ENCODE data around the gene LHX2.

Gene LHX2

GRCh38 chr9:124012368-124013301 is 1.1 kb downstream of the LHX2 start:
- in situ Hi-C loops (cut with MboI; ENCODE audit: low sequenced_read_pairs): no loop called here

- in situ Hi-C loops (cut with MboI; ENCODE audit: low sequenced_read_pairs): no loop called here
Measured at GRCh38 chr9:124013309-124014210, 2.0 kb downstream of the LHX2 start.

- in situ Hi-C loops (cut with MboI; ENCODE audit: low sequenced_read_pairs): no loop called here
Measured at GRCh38 chr9:124014211-124014955, 2.8 kb downstream of the LHX2 start.

- in situ Hi-C loops (cut with MboI; ENCODE audit: low sequenced_read_pairs): no loop called here
Measured at GRCh38 chr9:124014956-124015660, 3.5 kb downstream of the LHX2 start.

GRCh38 chr9:124015661-124016131 is 4.1 kb downstream of the LHX2 start:
- in situ Hi-C loops (cut with MboI; ENCODE audit: low sequenced_read_pairs): no loop called here

- in situ Hi-C loops (cut with MboI; ENCODE audit: low sequenced_read_pairs): no loop called here
Measured at GRCh38 chr9:124016175-124017050, 4.8 kb downstream of the LHX2 start.

GRCh38 chr9:124017051-124017928 is 5.7 kb downstream of the LHX2 start:
- in situ Hi-C loops (cut with MboI; ENCODE audit: low sequenced_read_pairs): no loop called here

GRCh38 chr9:124017929-124018729 is 6.6 kb downstream of the LHX2 start:
- in situ Hi-C loops (cut with MboI; ENCODE audit: low sequenced_read_pairs): no loop called here

- in situ Hi-C loops (cut with MboI; ENCODE audit: low sequenced_read_pairs): no loop called here
Measured at GRCh38 chr9:124018730-124019697, 7.4 kb downstream of the LHX2 start.

GRCh38 chr9:124019771-124020519 is 8.4 kb downstream of the LHX2 start:
- in situ Hi-C loops (cut with MboI; ENCODE audit: low sequenced_read_pairs): no loop called here

GRCh38 chr9:124020520-124021384 is 9.2 kb downstream of the LHX2 start:
- in situ Hi-C loops (cut with MboI; ENCODE audit: low sequenced_read_pairs): no loop called here

GRCh38 chr9:124021385-124021769 is 9.8 kb downstream of the LHX2 start:
- in situ Hi-C loops (cut with MboI; ENCODE audit: low sequenced_read_pairs): no loop called here

GRCh38 chr9:124022201-124023121 is 10.9 kb downstream of the LHX2 start:
- in situ Hi-C loops (cut with MboI; ENCODE audit: low sequenced_read_pairs): no loop called here

- in situ Hi-C loops (cut with MboI; ENCODE audit: low sequenced_read_pairs): no loop called here
Measured at GRCh38 chr9:124024107-124024506, 12.5 kb downstream of the LHX2 start.
